K562 (cell line): ENCODE data around the gene UVRAG. TPM values are rescaled to one million over a fixed set of nuclear protein-coding genes. Genes with fewer than 3 reads are reported as not detected.

Experiments
- ATAC-seq: fragments of 200-7000 bp; cut with Tn5 transposase; 3 replicates; pipeline ENCODE4 v1.9.1; 2020; ENCODE audit warnings: moderate library complexity
- BruUV-seq: library from RNA; stranded (reverse); fragments of 400-500 nt; replicated peaks from 2 replicates; lab custom pipeline; 2021; lab: Mats Ljungman, UMichigan
- CTCF ChIA-PET: fragments of 300-600 bp; formaldehyde crosslinking; extraction: SDS; loops from one replicate; lab custom pipeline; 2021; ENCODE audit warnings: low intra/inter-chr PET ratio; lab: Yijun Ruan, JAX
- POLR2A ChIA-PET: fragments of 300-600, 350-650 bp; sonication (Branson Sonifier 250); formaldehyde crosslinking; extraction: SDS; loops from one replicate; lab custom pipeline; 2021; ENCODE audit warnings: antibody characterized with exemption, inconsistent platforms; lab: Yijun Ruan, JAX
- DNase-seq, 4 experiments: peaks; one replicate each; pipeline versions ENCODE4 v3.0.0 to v3.0.0-alpha.2; 2011 to 2018; ENCODE audit warnings: low spot score in 3 of 4, mixed read lengths in 3 of 4; ENCODE audit errors: extremely low read depth in 1 of 4
- FAIRE-seq: peaks from 2 replicates; lab custom pipeline; 2011; peaks lifted over from hg19 to GRCh38; lab: Jason Lieb, UNC
- H2AFZ ChIP-seq: 2 replicates; pipeline ENCODE4 v1.6.0; 2011; ENCODE audit warnings: low read depth, low read length, control low read depth, inconsistent platforms
- H3K27ac ChIP-seq: fragments of 200-600 bp; 3 replicates; pipeline ENCODE4 v1.8.0; 2011; ENCODE audit warnings: low read depth, mild to moderate bottlenecking, control low read depth, inconsistent platforms, low read length, moderate library complexity, mixed read lengths; ENCODE audit errors: extremely low read depth
- H3K27me3 ChIP-seq, 2 experiments: fragments of 300-600 bp in 1 of 2; 2 replicates in 1 of 2; 3 replicates in 1 of 2; pipeline versions ENCODE4 v1.6.0 to v1.8.0; 2011; ENCODE audit warnings: inconsistent platforms in 2 of 2, low read length in 2 of 2, mild to moderate bottlenecking in 1 of 2, mixed read lengths in 1 of 2, moderate library complexity in 1 of 2; ENCODE audit not compliant: control insufficient read depth in 2 of 2, insufficient read depth in 2 of 2
- H3K36me3 ChIP-seq: fragments of 300-600 bp; 3 replicates; pipeline ENCODE4 v1.8.0; 2011; ENCODE audit warnings: mild to moderate bottlenecking, low read length, inconsistent platforms; ENCODE audit not compliant: control insufficient read depth, insufficient read depth
- H3K4me1 ChIP-seq, 2 experiments: fragments of 200-600 bp in 1 of 2; replicated peaks in 1 of 2; 2 replicates in 1 of 2; 3 replicates in 1 of 2; pipeline versions ENCODE4 v1.5.1 to v1.8.0; 2011; ENCODE audit warnings: inconsistent platforms in 2 of 2, low read length in 2 of 2, mild to moderate bottlenecking in 1 of 2, mixed read lengths in 1 of 2, moderate library complexity in 1 of 2; ENCODE audit not compliant: control insufficient read depth in 2 of 2, insufficient read depth in 2 of 2
- H3K4me2 ChIP-seq: 2 replicates; pipeline ENCODE4 v1.6.1; 2011; ENCODE audit warnings: low read length, control low read depth, inconsistent platforms, mixed read lengths; ENCODE audit not compliant: insufficient read depth
- H3K4me3 ChIP-seq: fragments of 200-600 bp; sonication (generic), shearing (Covaris generic); 2 replicates; pipeline ENCODE4 v1.5.1; 2016; ENCODE audit warnings: control low read depth, inconsistent platforms
- H3K79me2 ChIP-seq: fragments of 200-600 bp; 3 replicates; pipeline ENCODE4 v1.8.0; 2011; ENCODE audit warnings: low read length, inconsistent platforms; ENCODE audit not compliant: control insufficient read depth, insufficient read depth
- H3K9ac ChIP-seq, 2 experiments: 2 replicates each; pipeline versions ENCODE4 v1.6.0 to v1.6.1; 2011; ENCODE audit warnings: low read depth in 2 of 2, low read length in 2 of 2, control low read depth in 1 of 2, inconsistent platforms in 1 of 2, mild to moderate bottlenecking in 1 of 2, mixed read lengths in 1 of 2; ENCODE audit not compliant: insufficient read depth in 1 of 2
- H3K9me1 ChIP-seq: one replicate; pipeline ENCODE4 v1.6.0; 2011; ENCODE audit warnings: inconsistent platforms, mild to moderate bottlenecking, low read length, moderate library complexity; ENCODE audit not compliant: control insufficient read depth, insufficient read depth
- H3K9me3 ChIP-seq: replicated peaks from 2 replicates; pipeline ENCODE4 v1.5.1; 2011; ENCODE audit warnings: low read depth, low read length, inconsistent platforms; ENCODE audit not compliant: control insufficient read depth, insufficient read depth
- H4K20me1 ChIP-seq: replicated peaks from 2 replicates; pipeline ENCODE4 v1.6.1; 2011; ENCODE audit warnings: low read length, inconsistent platforms, mixed read lengths; ENCODE audit not compliant: control insufficient read depth, insufficient read depth
- BCOR ChIP-seq: fragments of 450-650 bp; IDR thresholded peaks from 2 replicates; pipeline ENCODE4 v1.6.1; 2016
- CBX1 ChIP-seq: sonication (generic); IDR thresholded peaks from 2 replicates; pipeline ENCODE4 v1.6.1; 2016; ENCODE audit warnings: antibody characterized with exemption, low read depth, mild to moderate bottlenecking
- CHD2 ChIP-seq: IDR thresholded peaks from 2 replicates; pipeline ENCODE4 v1.6.1; 2011; ENCODE audit warnings: low read depth, low read length
- CHD7 ChIP-seq: fragments of 200-600 bp; sonication (generic); IDR thresholded peaks from one replicate; pipeline ENCODE4 v1.6.1; 2012; ENCODE audit warnings: mild to moderate bottlenecking, low read depth, low read length, inconsistent platforms
- ETS2 ChIP-seq: IDR thresholded peaks from 2 replicates; pipeline ENCODE4 v1.6.1; 2016; ENCODE audit warnings: borderline replicate concordance, missing genetic modification characterization, mild to moderate bottlenecking, moderate library complexity, missing compliant biosample characterization; ENCODE audit not compliant: poor library complexity, severe bottlenecking
- KLF10 ChIP-seq: fragments of 250-450 bp; sonication (Bioruptor Pico); IDR thresholded peaks from 2 replicates; pipeline ENCODE4 v1.6.1; 2021; ENCODE audit warnings: matching md5 sums
- POLR3G ChIP-seq: IDR thresholded peaks from 2 replicates; pipeline ENCODE4 v1.6.1; 2011; ENCODE audit not compliant: insufficient read length, insufficient replicate concordance; ENCODE audit errors: extremely low read depth
- RBM14 ChIP-seq: fragments of 200-400 bp; formaldehyde crosslinking; IDR thresholded peaks from 2 replicates; pipeline ENCODE4 v1.6.1; 2018; ENCODE audit warnings: low read depth, mild to moderate bottlenecking, low read length, moderate library complexity, borderline replicate concordance; ENCODE audit not compliant: insufficient read depth
- U2AF1 ChIP-seq: fragments of 200-400 bp; formaldehyde crosslinking; optimal IDR thresholded peaks from 2 replicates; pipeline ENCODE3; 2017; ENCODE audit warnings: mild to moderate bottlenecking, low read depth, low read length, moderate library complexity
- ZNF124 ChIP-seq: sonication (generic); formaldehyde crosslinking; IDR thresholded peaks from 2 replicates; pipeline ENCODE4 v1.8.1; 2022; ENCODE audit warnings: missing genetic modification reagents
- ZNF589 ChIP-seq: fragments of 200-800 bp; sonication (Bioruptor generic); IDR thresholded peaks from 2 replicates; pipeline ENCODE4 v1.6.1; 2016; ENCODE audit warnings: low read depth, missing genetic modification characterization, missing compliant biosample characterization
- ZZZ3 ChIP-seq: fragments of 450-650 bp; IDR thresholded peaks from 2 replicates; pipeline ENCODE4 v1.6.1; 2016; ENCODE audit warnings: antibody characterized with exemption, mild to moderate bottlenecking, moderate library complexity
- WGBS: fragments of 100-300 bp; shearing (Covaris generic); methylation state at CpG from one replicate; pipeline ENCODE4 v1.1.6; 2016; ENCODE audit warnings: low coverage, mixed read lengths; ENCODE audit not compliant: insufficient coverage; ENCODE audit errors: missing lambda C conversion rate; 5-methylcytosine and 5-hydroxymethylcytosine counted together
- in situ Hi-C: fragments of 300-500 bp; cut with MboI; formaldehyde crosslinking; loops from 4 replicates; pipeline ENCODE4 v1.15.0; 2018; ENCODE audit warnings: inconsistent platforms, mixed read lengths
- intact Hi-C: fragments of 100-400 bp; cut with micrococcal nuclease; formaldehyde crosslinking; loops from 2 replicates; pipeline ENCODE4 v1.14.2; 2022
- polyA plus RNA-seq, 8 experiments: library from polyadenylated mRNA; depleted of rRNA in 4 of 8; stranded (reverse) in 5 of 8; unstranded in 3 of 8; fragments of >200 nt; fragmentation: Nextera tagmentation in 2 of 8; fragmentation: Illumina TruSeq in 1 of 8; extraction: Ambion mirVana in 2 of 8; extraction: Trizol in 1 of 8; gene quantifications; 2 replicates each; pipeline versions ENCODE4 v1.2.1 to v1.2.3, GENCODE V29; 2011 to 2014; ENCODE audit warnings: inconsistent platforms in 1 of 8, missing spikeins in 1 of 8
- total RNA-seq, 7 experiments: library from RNA; depleted of rRNA in 6 of 7; stranded (reverse); fragments of >200 nt in 6 of 7; fragmentation: Illumina TruSeq in 2 of 7; extraction: Trizol in 2 of 7; gene quantifications; 2 replicates each; pipeline versions ENCODE4 v1.2.1 to v1.2.3, GENCODE V29; 2011 to 2021; ENCODE audit warnings: low replicate concordance in 1 of 7

UVRAG gene
- total and polyA plus RNA-seq, 9 of the 15 experiments (the other 6 are each of a cell fraction or from before 2014, with no cell fraction given): 3.1 to 17.8 (median 12.4) TPM

DNA sequence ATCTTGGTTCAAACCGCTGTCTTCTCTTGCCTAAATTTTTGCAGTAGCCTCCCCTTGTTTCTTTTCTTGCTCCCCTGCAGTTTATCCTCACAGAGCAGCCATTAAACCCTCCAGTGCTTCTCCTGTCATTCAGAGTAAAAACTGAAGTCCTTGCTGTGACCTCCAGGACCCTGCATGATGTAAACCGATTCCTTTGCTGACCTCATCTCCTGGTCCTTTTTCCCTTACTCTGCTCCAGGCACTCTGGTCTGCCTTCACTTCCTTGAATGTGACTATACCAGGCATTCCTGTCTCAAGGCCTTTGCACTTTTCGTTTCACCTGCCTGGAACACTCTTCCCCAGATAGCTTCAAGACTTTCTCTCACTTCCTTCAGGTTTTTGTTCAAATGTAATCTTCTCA, 239.3 kb downstream of the UVRAG start:
- no peaks in the 10 kb centered on the region; a peak in 1 of 5 replicates for H3K4me1 ChIP-seq
- H3K27me3 ChIP-seq: no peaks in the 10 kb centered on the region
- H4K20me1 ChIP-seq: no peaks in the 10 kb centered on the region
- H3K9me1 ChIP-seq: no peaks in the 10 kb centered on the region
- CTCF ChIA-PET: no interaction called here
- in situ Hi-C loops: no loop called here
- FAIRE-seq: no peak
- H3K9ac ChIP-seq: no peak overlapping the region
- H3K79me2 ChIP-seq: no peaks in the 10 kb centered on the region
- TF ChIP-seq ZNF124 (CRISPR knock-in tag) (no peak), U2AF1 (no peak), ZZZ3 (no peak), KLF10 (CRISPR knock-in tag) (no peak), CHD7 (no peak), ZNF589 (CRISPR knock-in tag) (no peak), RBM14 (no peak), ETS2 (tag) (no peak), CHD2 (no peak), POLR3G (no peak), BCOR (no peak), CBX1 (no peak)
- TF ChIP-seq, all 486 proteins: peak for 0
- no TSS peak for BruUV-seq
- intact Hi-C loops: no loop called here
- POLR2A ChIA-PET: no interaction called here
- H3K4me2 ChIP-seq: no peak overlapping the region
- WGBS: 70% methylated on average over 3 of the region's 3 CpGs
- ATAC-seq: no peak
- H3K36me3 ChIP-seq: no peaks in the 10 kb centered on the region
- H3K9me3 ChIP-seq: no peaks in the 10 kb centered on the region
- no peak for DNase-seq
- H3K27ac ChIP-seq: no peak overlapping the region
- H2AFZ ChIP-seq: no peak overlapping the region
- no peak overlapping the region for H3K4me3 ChIP-seq
